Sigmoid colon (tissue), 7 donors: Measurements from ENCODE around the gene SHISAL1. TPM values are rescaled to one million over a fixed set of nuclear protein-coding genes. Genes with fewer than 3 reads are reported as not detected.

Experiments
- DNase-seq: peaks from one replicate; pipeline ENCODE4 v3.0.0-alpha.2; 2019
- H3K27ac ChIP-seq, 4 donors: fragments of 200-600 bp; sonication (generic); one replicate each; pipeline ENCODE4 v1.5.1; 2016 to 2019; ENCODE audit warnings: mild to moderate bottlenecking in 1 of 4
- H3K27me3 ChIP-seq, 3 donors: fragments of 200-600 bp; sonication (generic); one replicate each; pipeline ENCODE4 v1.5.1; 2019; ENCODE audit warnings: mild to moderate bottlenecking in 1 of 3
- H3K36me3 ChIP-seq, 4 donors: fragments of 200-600 bp; sonication (generic); one replicate each; pipeline ENCODE4 v1.5.1; 2016 to 2019
- H3K4me1 ChIP-seq, 4 donors: fragments of 200-600 bp; sonication (generic); one replicate each; pipeline ENCODE4 v1.5.1; 2017 to 2019
- H3K4me3 ChIP-seq, 4 donors: fragments of 200-600 bp; sonication (generic); one replicate each; pipeline ENCODE4 v1.5.1; 2017 to 2019; ENCODE audit warnings: mild to moderate bottlenecking in 2 of 4, moderate library complexity in 1 of 4
- H3K9me3 ChIP-seq, 4 donors: fragments of 200-600 bp in 3 of 4; sonication (generic) in 3 of 4; one replicate each; pipeline versions ENCODE4 v1.5.1 to v1.6.1; 2013 to 2019
- EP300 ChIP-seq, 4 donors: sonication (generic); formaldehyde crosslinking; IDR thresholded peaks; one replicate each; pipeline ENCODE4 v1.6.1; 2017; ENCODE audit warnings: antibody characterized with exemption in 4 of 4
- POLR2A ChIP-seq, 2 donors: fragments of 450-650 bp; IDR thresholded peaks; one replicate each; pipeline ENCODE4 v1.6.1; 2016; ENCODE audit warnings: antibody characterized with exemption in 2 of 2, mild to moderate bottlenecking in 2 of 2, moderate library complexity in 2 of 2
- POLR2AphosphoS5 ChIP-seq, 4 donors: sonication (generic); formaldehyde crosslinking; IDR thresholded peaks; one replicate each; pipeline ENCODE4 v1.6.1; 2017; ENCODE audit warnings: antibody characterized with exemption in 4 of 4
- WGBS, 2 donors: extraction: QIAGEN DNeasy Blood & Tissue Kit; methylation state at CpG; one replicate each; pipeline ENCODE4 v1.1.7; 2013; 5-methylcytosine and 5-hydroxymethylcytosine counted together
- intact Hi-C: fragments of 100-400 bp; cut with DNase I; formaldehyde crosslinking; loops from one replicate; pipeline ENCODE4 v1.15.1; 2023
- polyA plus RNA-seq, 3 donors: library from polyadenylated mRNA; stranded (reverse); fragments of 200-250 nt; gene quantifications; one replicate each; pipeline ENCODE4 v1.2.3, GENCODE V29; 2013
- total RNA-seq, 4 donors: library from RNA; depleted of rRNA; stranded (reverse); fragments of >200 nt; gene quantifications; one replicate each; pipeline ENCODE4 v1.1.0, GENCODE V29; 2016
- TF ChIP-seq, protein P1 (sequence below), 4 experiments: fragments of 450-650 bp in 3 of 4; fragments of 200-600 bp in 1 of 4; IDR thresholded peaks; one replicate each; pipeline ENCODE4 v1.5.1; 2016 to 2019; ENCODE audit warnings: antibody characterized with exemption in 4 of 4, mild to moderate bottlenecking in 3 of 4, moderate library complexity in 2 of 4
- donor health status: healthy with polysubstance abuse.
- donor health status: Bipolar disorder and iron deficiency.
- donor health status: healthy.

The SHISAL1 gene
- total and polyA plus RNA-seq, 7 donors = 0.23 to 32.4 (median 20.7) TPM

DNA sequence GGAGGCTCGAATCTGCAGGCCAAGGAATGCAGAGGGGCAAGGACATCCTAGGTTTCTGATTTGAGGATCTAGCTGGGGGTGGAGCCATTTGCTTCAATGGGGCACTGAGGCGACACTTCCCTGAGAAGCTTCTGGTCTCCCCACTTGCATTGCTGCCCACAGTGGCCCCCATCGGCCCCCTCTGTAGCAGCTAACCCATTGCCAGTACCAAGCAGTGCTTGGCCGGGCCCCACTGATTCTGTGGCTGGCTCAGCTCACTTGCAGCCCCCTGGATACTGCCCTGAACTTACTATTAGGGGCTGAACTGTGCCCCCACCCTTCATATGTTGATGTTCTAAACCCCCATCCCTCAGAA is 42.9 kb upstream of the SHISAL1 start:
- H3K27me3 ChIP-seq = no peaks in the 10 kb centered on the region
- peaks cover 0 to 60% (median 51%) of the 10 kb centered on the region in 4 donors for H3K4me1 ChIP-seq
- H3K27ac ChIP-seq = peak overlapping the region in 1 of 4 donors; percentile 54
- H3K9me3 ChIP-seq = no peaks in the 10 kb centered on the region
- intact Hi-C loops = loop anchor here (5.0 kb wide), 1 partner anchor 208 kb away; no protein-coding TSS in a partner anchor
- no peaks in the 10 kb centered on the region for H3K36me3 ChIP-seq
- DNase-seq = peak; percentile 59
- WGBS, 2 donors = 55 to 78% methylated on average over 4 of the region's 4 CpGs
- TF ChIP-seq EP300 (IDR thresholded peaks at IDR 0.05) (no peak), POLR2AphosphoS5 (IDR thresholded peaks at IDR 0.05) (no peak), POLR2A (IDR thresholded peaks at IDR 0.05) (no peak)
- TF ChIP-seq, protein P1, sequence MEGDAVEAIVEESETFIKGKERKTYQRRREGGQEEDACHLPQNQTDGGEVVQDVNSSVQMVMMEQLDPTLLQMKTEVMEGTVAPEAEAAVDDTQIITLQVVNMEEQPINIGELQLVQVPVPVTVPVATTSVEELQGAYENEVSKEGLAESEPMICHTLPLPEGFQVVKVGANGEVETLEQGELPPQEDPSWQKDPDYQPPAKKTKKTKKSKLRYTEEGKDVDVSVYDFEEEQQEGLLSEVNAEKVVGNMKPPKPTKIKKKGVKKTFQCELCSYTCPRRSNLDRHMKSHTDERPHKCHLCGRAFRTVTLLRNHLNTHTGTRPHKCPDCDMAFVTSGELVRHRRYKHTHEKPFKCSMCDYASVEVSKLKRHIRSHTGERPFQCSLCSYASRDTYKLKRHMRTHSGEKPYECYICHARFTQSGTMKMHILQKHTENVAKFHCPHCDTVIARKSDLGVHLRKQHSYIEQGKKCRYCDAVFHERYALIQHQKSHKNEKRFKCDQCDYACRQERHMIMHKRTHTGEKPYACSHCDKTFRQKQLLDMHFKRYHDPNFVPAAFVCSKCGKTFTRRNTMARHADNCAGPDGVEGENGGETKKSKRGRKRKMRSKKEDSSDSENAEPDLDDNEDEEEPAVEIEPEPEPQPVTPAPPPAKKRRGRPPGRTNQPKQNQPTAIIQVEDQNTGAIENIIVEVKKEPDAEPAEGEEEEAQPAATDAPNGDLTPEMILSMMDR (IDR thresholded peaks at IDR 0.05) = no peak
- H3K4me3 ChIP-seq = no peak overlapping the region

DNA sequence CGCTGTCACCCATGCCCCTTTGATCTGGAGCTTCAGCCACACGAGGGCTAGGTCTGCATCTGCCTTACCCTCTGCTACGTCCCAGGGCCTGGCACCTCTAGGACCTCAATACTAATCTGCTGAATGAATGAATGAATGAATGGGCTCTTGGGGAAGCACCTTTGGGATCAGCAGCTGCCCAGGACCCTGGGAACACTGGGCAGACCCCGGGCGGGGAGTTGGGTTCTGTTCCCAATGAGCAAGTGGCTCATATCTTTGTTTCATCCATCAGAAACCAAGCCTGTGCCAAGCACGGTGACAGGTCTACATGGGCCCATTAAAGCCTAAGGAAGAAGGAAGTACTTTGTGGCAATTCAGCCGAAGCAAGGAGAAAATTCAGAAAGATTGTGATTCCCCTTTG is 41.5 kb upstream of the SHISAL1 start:
- no peaks in the 10 kb centered on the region for H3K36me3 ChIP-seq
- intact Hi-C loops = no loop called here
- H3K9me3 ChIP-seq = no peaks in the 10 kb centered on the region
- peak; percentile 47 for DNase-seq
- H3K4me3 ChIP-seq = no peak overlapping the region
- no peaks in the 10 kb centered on the region for H3K27me3 ChIP-seq
- WGBS, 2 donors = 71 to 72% methylated on average over 7 of the region's 7 CpGs
- peaks cover 0 to 46% (median 38%) of the 10 kb centered on the region in 4 donors for H3K4me1 ChIP-seq
- TF ChIP-seq EP300 (IDR thresholded peaks at IDR 0.05) (no peak), POLR2AphosphoS5 (IDR thresholded peaks at IDR 0.05) (no peak), POLR2A (IDR thresholded peaks at IDR 0.05) (no peak)
- TF ChIP-seq, protein P1 (IDR thresholded peaks at IDR 0.05) = no peak
- H3K27ac ChIP-seq = no peak overlapping the region

DNA sequence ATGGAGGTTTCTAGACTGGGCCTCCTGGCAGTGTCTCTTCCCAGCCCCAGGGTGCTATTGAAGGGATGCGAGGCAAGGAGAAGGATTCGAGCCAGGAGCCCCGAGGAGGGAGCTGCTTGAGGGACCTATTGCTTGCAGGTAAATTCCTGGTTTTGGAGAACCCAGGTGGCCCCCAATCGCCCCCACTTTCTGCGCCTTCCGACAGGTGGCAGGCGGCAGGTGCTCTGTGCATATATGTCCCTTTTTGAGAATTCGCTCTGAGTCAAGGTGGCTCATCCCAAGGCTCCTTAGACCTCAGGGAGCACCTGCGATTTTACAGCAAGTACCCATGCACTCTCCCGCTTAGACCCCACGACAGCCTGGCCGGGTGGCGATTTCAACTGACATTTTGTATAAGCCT is 40.3 kb upstream of the SHISAL1 start:
- peak; percentile 56 for DNase-seq
- TF ChIP-seq POLR2A (IDR thresholded peaks at IDR 0.05) (no peak), EP300 (IDR thresholded peaks at IDR 0.05) (no peak), POLR2AphosphoS5 (IDR thresholded peaks at IDR 0.05) (no peak)
- TF ChIP-seq, protein P1 (IDR thresholded peaks at IDR 0.05) = no peak
- WGBS, 2 donors = 83 to 87% methylated on average over 13 of the region's 13 CpGs
- Histone ChIP-seq H3K4me3 (no peak overlapping the region), H3K9me3 (no peaks in the 10 kb centered on the region), H3K4me1 (peaks cover 0 to 34% (median 26%) of the 10 kb centered on the region in 4 donors), H3K27me3 (no peaks in the 10 kb centered on the region), H3K27ac (no peak overlapping the region), H3K36me3 (no peaks in the 10 kb centered on the region)
- intact Hi-C loops = no loop called here

DNA sequence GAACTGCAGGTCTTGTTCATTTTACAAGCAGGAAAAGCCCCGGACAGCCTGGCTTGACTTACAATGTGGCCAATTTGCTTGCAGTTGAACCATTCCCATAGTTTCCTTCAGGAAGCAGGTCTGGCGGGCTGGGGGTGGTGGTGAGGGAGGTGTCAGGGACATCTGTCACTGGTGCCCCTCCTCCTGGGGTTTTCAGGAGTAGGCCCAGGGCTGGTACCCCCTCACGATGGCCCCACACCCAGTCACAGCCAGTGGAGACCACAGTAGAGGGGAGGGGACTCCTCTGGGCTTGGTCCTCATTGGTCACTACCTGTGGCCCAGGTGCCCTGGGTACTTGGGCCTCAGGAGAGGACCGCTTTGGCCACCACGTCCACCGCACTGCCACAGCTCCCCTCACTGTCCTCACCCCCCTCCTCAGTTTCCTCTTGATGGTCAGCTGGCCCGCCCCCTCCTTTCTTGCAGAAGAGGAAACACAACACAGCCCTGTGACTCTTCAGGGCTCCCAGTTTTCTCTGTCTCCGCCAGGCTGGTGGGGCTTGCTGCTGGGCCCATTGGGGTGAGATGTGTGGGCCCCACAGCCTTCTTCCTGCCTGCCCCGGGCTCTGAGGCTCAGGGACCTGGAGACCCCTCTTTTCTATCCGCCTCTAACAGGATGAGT is 39.8 kb upstream of the SHISAL1 start:
- no peak overlapping the region for H3K4me3 ChIP-seq
- peak; percentile 59 for DNase-seq
- H3K9me3 ChIP-seq = no peaks in the 10 kb centered on the region
- no peaks in the 10 kb centered on the region for H3K27me3 ChIP-seq
- TF ChIP-seq, protein P1 (IDR thresholded peaks at IDR 0.05) = no peak
- TF ChIP-seq EP300 (IDR thresholded peaks at IDR 0.05) (no peak), POLR2AphosphoS5 (IDR thresholded peaks at IDR 0.05) (no peak), POLR2A (IDR thresholded peaks at IDR 0.05) (no peak)
- 53 to 60% methylated on average over 10 of the region's 10 CpGs for WGBS, 2 donors
- peaks cover 0 to 28% (median 21%) of the 10 kb centered on the region in 4 donors for H3K4me1 ChIP-seq
- H3K27ac ChIP-seq = peak overlapping the region in 1 of 4 donors; percentile 58
- intact Hi-C loops = no loop called here
- no peaks in the 10 kb centered on the region for H3K36me3 ChIP-seq
